K562 (cell line): ENCODE data around the gene MYH15. TPM values are rescaled to one million over a fixed set of nuclear protein-coding genes. Genes with fewer than 3 reads are reported as not detected.

Experiments used
- ARNT ChIP-seq, 2 experiments: fragments of 450-650 bp; IDR thresholded peaks; 2 replicates each; pipeline ENCODE4 v1.6.1; 2016; ENCODE audit warnings: mild to moderate bottlenecking in 1 of 2
- CCAR2 ChIP-seq: fragments of 200-400 bp; formaldehyde crosslinking; IDR thresholded peaks from 2 replicates; pipeline ENCODE4 v1.6.1; 2017; ENCODE audit warnings: mild to moderate bottlenecking, low read depth, low read length
- FOS ChIP-seq: IDR thresholded peaks from 3 replicates; pipeline ENCODE4 v1.6.1; 2011; ENCODE audit not compliant: insufficient read length; ENCODE audit errors: extremely low read depth
- FOXK2 ChIP-seq, 2 experiments: fragments of 450-650 bp; IDR thresholded peaks in 1 of 2; conservative IDR thresholded peaks in 1 of 2; 2 replicates each; pipeline ENCODE4 v1.6.1; 2016; ENCODE audit warnings: low read depth in 2 of 2, mild to moderate bottlenecking in 1 of 2
- KHSRP ChIP-seq: fragments of 450-650 bp; IDR thresholded peaks from 2 replicates; pipeline ENCODE4 v1.6.1; 2017
- MAFK ChIP-seq: IDR thresholded peaks from 2 replicates; pipeline ENCODE4 v1.6.1; 2011; ENCODE audit warnings: low read length, improper control_type of control experiment
- MCM7 ChIP-seq, 2 experiments: fragments of 450-650 bp; IDR thresholded peaks; 2 replicates each; pipeline ENCODE4 v1.6.1; 2016 to 2018
- MEF2D ChIP-seq: conservative IDR thresholded peaks from 2 replicates; pipeline ENCODE4 v1.6.1; 2016; ENCODE audit warnings: low read depth, missing genetic modification characterization, missing compliant biosample characterization
- NFE2 ChIP-seq: IDR thresholded peaks from 2 replicates; pipeline ENCODE4 v1.6.1; 2014; ENCODE audit warnings: antibody characterized with exemption, low read depth
- POLR3G ChIP-seq: IDR thresholded peaks from 2 replicates; pipeline ENCODE4 v1.6.1; 2011; ENCODE audit not compliant: insufficient read length, insufficient replicate concordance; ENCODE audit errors: extremely low read depth
- PRPF4 ChIP-seq: fragments of 200-400 bp; formaldehyde crosslinking; IDR thresholded peaks from one replicate; pipeline ENCODE4 v1.6.1; 2017; ENCODE audit warnings: low read length, low read depth, mild to moderate bottlenecking; ENCODE audit not compliant: insufficient read depth, poor library complexity, severe bottlenecking
- PTTG1 ChIP-seq: fragments of 450-650 bp; IDR thresholded peaks from 2 replicates; pipeline ENCODE4 v1.6.1; 2016; ENCODE audit warnings: low read depth, mild to moderate bottlenecking, missing genetic modification characterization, missing compliant biosample characterization
- SIRT6 ChIP-seq: IDR thresholded peaks from one replicate; pipeline ENCODE4 v1.6.1; 2012; ENCODE audit warnings: low read depth, mild to moderate bottlenecking, control low read depth, inconsistent platforms, low read length, moderate library complexity
- SMARCA5 ChIP-seq: fragments of 450-650 bp; IDR thresholded peaks from 2 replicates; pipeline ENCODE4 v1.6.1; 2016
- SMARCC2 ChIP-seq: fragments of 450-650 bp; IDR thresholded peaks from 2 replicates; pipeline ENCODE4 v1.6.1; 2017; ENCODE audit warnings: antibody characterized with exemption, moderate library complexity, mild to moderate bottlenecking, low read depth
- SRF ChIP-seq, 2 experiments: fragments of 250-450, 450-650 bp in 1 of 2; sonication (Bioruptor Pico) in 1 of 2; sonication (generic) in 1 of 2; formaldehyde crosslinking; IDR thresholded peaks; 2 replicates each; pipeline versions ENCODE4 v1.5.0 to v1.5.1; 2020 to 2022; ENCODE audit warnings: mild to moderate bottlenecking in 1 of 2, missing genetic modification reagents in 1 of 2
- ZBTB1 ChIP-seq: sonication (generic); formaldehyde crosslinking; IDR thresholded peaks from 2 replicates; pipeline ENCODE4 v1.8.1; 2023; ENCODE audit warnings: missing genetic modification reagents, low read depth, mild to moderate bottlenecking, borderline replicate concordance
- ZC3H4 ChIP-seq: sonication (generic); formaldehyde crosslinking; IDR thresholded peaks from 2 replicates; pipeline ENCODE4 v1.9.0; 2021; ENCODE audit warnings: missing genetic modification reagents, borderline replicate concordance
- ZFP36 ChIP-seq: fragments of 150-350 bp; IDR thresholded peaks from 2 replicates; pipeline ENCODE4 v1.6.1; 2018; ENCODE audit warnings: low read length, low read depth; ENCODE audit not compliant: partially characterized antibody
- ZNF398 ChIP-seq: fragments of 250-450 bp; sonication (Bioruptor Pico); IDR thresholded peaks from 2 replicates; pipeline ENCODE4 v1.8.0; 2021; ENCODE audit warnings: moderate library complexity, mild to moderate bottlenecking, inconsistent platforms
- ZNF41 ChIP-seq: fragments of 250-450 bp; sonication (Bioruptor Pico); conservative IDR thresholded peaks from 2 replicates; pipeline ENCODE4 v1.4.0; 2020; ENCODE audit warnings: mild to moderate bottlenecking
- ZNF644 ChIP-seq: fragments of 200-800 bp; sonication (Bioruptor generic); IDR thresholded peaks from 2 replicates; pipeline ENCODE4 v1.6.1; 2016; ENCODE audit warnings: low read depth, missing genetic modification characterization, missing compliant biosample characterization
- polyA plus RNA-seq, 8 experiments: library from polyadenylated mRNA; depleted of rRNA in 4 of 8; stranded (reverse) in 5 of 8; unstranded in 3 of 8; fragments of >200 nt; fragmentation: Nextera tagmentation in 2 of 8; fragmentation: Illumina TruSeq in 1 of 8; extraction: Ambion mirVana in 2 of 8; extraction: Trizol in 1 of 8; gene quantifications; 2 replicates each; pipeline versions ENCODE4 v1.2.1 to v1.2.3, GENCODE V29; 2011 to 2014; ENCODE audit warnings: inconsistent platforms in 1 of 8, missing spikeins in 1 of 8
- total RNA-seq, 7 experiments: library from RNA; depleted of rRNA in 6 of 7; stranded (reverse); fragments of >200 nt in 6 of 7; fragmentation: Illumina TruSeq in 2 of 7; extraction: Trizol in 2 of 7; gene quantifications; 2 replicates each; pipeline versions ENCODE4 v1.2.1 to v1.2.3, GENCODE V29; 2011 to 2021; ENCODE audit warnings: low replicate concordance in 1 of 7
- TF ChIP-seq, protein P1 (sequence below): fragments of 250-450 bp; sonication (Bioruptor Pico); IDR thresholded peaks from 2 replicates; pipeline ENCODE4 v1.8.0; 2021; ENCODE audit warnings: mild to moderate bottlenecking, moderate library complexity
- TF ChIP-seq, protein P2 (sequence below), 2 experiments: fragments of 450-650 bp; IDR thresholded peaks; 2 replicates each; pipeline ENCODE4 v1.6.1; 2018; ENCODE audit warnings: mild to moderate bottlenecking in 2 of 2, low read depth in 1 of 2; ENCODE audit not compliant: partially characterized antibody in 2 of 2

MYH15 gene
- total and polyA plus RNA-seq, 9 of the 15 experiments (the other 6 are each of a cell fraction or from before 2014, with no cell fraction given): 0.03 to 0.29 (median 0.12) TPM

- TF ChIP-seq SMARCC2: no peak
- TF ChIP-seq, protein P1, sequence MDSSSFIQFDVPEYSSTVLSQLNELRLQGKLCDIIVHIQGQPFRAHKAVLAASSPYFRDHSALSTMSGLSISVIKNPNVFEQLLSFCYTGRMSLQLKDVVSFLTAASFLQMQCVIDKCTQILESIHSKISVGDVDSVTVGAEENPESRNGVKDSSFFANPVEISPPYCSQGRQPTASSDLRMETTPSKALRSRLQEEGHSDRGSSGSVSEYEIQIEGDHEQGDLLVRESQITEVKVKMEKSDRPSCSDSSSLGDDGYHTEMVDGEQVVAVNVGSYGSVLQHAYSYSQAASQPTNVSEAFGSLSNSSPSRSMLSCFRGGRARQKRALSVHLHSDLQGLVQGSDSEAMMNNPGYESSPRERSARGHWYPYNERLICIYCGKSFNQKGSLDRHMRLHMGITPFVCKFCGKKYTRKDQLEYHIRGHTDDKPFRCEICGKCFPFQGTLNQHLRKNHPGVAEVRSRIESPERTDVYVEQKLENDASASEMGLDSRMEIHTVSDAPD (CRISPR knock-in tag): no peak
- TF ChIP-seq SRF (CRISPR knock-in tag; IDR thresholded peaks at IDR 0.05): no peak
- TF ChIP-seq ZC3H4: no peak
- TF ChIP-seq SIRT6: no peak
- TF ChIP-seq ZBTB1 (CRISPR knock-in tag): no peak
- no peak for TF ChIP-seq FOXK2 (conservative IDR thresholded peaks at IDR 0.05 in 1 of 2, IDR thresholded peaks at IDR 0.05 in 1 of 2; ENCODE audit: low read depth in 2 of 2)
- TF ChIP-seq CCAR2: no peak
- TF ChIP-seq PTTG1: no peak
- TF ChIP-seq ZNF644: no peak
- TF ChIP-seq KHSRP: no peak
- no peak for TF ChIP-seq POLR3G
- TF ChIP-seq MCM7 (IDR thresholded peaks at IDR 0.05): no peak
- TF ChIP-seq ZNF41: no peak
- TF ChIP-seq PRPF4: no peak
- 0 out of 2 replicates have a peak, but pooled peaks have one; percentile 30 for TF ChIP-seq MAFK
- TF ChIP-seq SMARCA5: no peak
- TF ChIP-seq ZFP36: no peak
- TF ChIP-seq MEF2D: no peak
- TF ChIP-seq ARNT (IDR thresholded peaks at IDR 0.05): no peak
- TF ChIP-seq ZNF398 (CRISPR knock-in tag): no peak
- TF ChIP-seq, protein P2, sequence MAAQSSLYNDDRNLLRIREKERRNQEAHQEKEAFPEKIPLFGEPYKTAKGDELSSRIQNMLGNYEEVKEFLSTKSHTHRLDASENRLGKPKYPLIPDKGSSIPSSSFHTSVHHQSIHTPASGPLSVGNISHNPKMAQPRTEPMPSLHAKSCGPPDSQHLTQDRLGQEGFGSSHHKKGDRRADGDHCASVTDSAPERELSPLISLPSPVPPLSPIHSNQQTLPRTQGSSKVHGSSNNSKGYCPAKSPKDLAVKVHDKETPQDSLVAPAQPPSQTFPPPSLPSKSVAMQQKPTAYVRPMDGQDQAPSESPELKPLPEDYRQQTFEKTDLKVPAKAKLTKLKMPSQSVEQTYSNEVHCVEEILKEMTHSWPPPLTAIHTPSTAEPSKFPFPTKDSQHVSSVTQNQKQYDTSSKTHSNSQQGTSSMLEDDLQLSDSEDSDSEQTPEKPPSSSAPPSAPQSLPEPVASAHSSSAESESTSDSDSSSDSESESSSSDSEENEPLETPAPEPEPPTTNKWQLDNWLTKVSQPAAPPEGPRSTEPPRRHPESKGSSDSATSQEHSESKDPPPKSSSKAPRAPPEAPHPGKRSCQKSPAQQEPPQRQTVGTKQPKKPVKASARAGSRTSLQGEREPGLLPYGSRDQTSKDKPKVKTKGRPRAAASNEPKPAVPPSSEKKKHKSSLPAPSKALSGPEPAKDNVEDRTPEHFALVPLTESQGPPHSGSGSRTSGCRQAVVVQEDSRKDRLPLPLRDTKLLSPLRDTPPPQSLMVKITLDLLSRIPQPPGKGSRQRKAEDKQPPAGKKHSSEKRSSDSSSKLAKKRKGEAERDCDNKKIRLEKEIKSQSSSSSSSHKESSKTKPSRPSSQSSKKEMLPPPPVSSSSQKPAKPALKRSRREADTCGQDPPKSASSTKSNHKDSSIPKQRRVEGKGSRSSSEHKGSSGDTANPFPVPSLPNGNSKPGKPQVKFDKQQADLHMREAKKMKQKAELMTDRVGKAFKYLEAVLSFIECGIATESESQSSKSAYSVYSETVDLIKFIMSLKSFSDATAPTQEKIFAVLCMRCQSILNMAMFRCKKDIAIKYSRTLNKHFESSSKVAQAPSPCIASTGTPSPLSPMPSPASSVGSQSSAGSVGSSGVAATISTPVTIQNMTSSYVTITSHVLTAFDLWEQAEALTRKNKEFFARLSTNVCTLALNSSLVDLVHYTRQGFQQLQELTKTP (IDR thresholded peaks at IDR 0.05; ENCODE audit: low read depth in 1 of 2, partially characterized antibody in 2 of 2): no peak
- peak; percentile 72 for TF ChIP-seq NFE2
- TF ChIP-seq FOS: no peak
Observed at GRCh38 chr3:108387063-108387462, 123.3 kb downstream of the MYH15 start (continued).
